GM12801 (cell line): ENCODE measurements around the gene ARL6IP1.

Experiments
- TF ChIP-seq, protein P1 (sequence below): IDR thresholded peaks from one replicate; pipeline ENCODE4 v1.5.1; 2011; ENCODE audit warnings: control low read depth; ENCODE audit not compliant: insufficient read length; ENCODE audit errors: extremely low read depth

ARL6IP1 gene

GRCh38 chr16:18801145-18801972 is at the start of gene ARL6IP1:
Gene ARL6IP1 (minus strand): TSS chr16:18801549. CDS start chr16:18801466, 83 bp downstream.
- TF ChIP-seq, protein P1, sequence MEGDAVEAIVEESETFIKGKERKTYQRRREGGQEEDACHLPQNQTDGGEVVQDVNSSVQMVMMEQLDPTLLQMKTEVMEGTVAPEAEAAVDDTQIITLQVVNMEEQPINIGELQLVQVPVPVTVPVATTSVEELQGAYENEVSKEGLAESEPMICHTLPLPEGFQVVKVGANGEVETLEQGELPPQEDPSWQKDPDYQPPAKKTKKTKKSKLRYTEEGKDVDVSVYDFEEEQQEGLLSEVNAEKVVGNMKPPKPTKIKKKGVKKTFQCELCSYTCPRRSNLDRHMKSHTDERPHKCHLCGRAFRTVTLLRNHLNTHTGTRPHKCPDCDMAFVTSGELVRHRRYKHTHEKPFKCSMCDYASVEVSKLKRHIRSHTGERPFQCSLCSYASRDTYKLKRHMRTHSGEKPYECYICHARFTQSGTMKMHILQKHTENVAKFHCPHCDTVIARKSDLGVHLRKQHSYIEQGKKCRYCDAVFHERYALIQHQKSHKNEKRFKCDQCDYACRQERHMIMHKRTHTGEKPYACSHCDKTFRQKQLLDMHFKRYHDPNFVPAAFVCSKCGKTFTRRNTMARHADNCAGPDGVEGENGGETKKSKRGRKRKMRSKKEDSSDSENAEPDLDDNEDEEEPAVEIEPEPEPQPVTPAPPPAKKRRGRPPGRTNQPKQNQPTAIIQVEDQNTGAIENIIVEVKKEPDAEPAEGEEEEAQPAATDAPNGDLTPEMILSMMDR = no peak

DNA sequence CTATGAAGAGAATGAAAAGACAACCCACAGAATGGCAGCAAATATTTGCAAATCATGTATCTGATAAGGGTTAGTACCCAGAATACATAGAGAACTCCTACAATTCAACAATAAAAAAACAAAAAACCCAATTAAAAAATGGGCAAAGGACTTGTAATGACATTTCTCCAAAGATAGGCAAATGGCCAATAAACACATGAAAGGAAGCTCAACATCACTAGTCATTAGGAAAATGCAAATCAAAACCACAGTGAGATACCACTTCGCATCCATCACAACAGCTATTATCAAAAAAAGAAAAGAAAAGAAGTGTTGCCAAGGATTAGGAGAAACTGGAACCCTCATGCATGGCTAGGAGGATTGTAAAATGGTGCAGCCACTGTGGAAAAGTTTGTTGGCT is 45.1 kb upstream of the ARL6IP1 start:
- TF ChIP-seq, protein P1 = no peak

DNA sequence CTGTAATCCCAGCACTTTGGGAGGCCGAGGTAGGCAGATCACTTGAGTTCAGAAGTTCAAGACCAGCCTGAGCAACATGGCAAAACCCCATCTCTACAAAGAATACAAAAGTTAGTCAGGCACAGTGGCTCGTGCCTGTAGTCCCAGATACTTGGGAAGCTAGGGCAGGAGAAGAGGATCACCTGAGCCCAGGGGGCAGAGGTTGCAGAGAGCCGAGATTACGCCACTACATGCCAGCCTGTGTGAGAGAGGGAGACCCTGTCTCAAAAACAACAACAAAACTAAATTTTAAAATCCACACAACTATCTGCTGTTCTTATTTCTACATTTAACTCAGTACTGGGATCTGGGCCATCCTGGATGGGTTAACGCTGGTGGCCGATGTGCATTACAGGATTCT is 41.2 kb upstream of the ARL6IP1 start:
- TF ChIP-seq, protein P1 = no peak

GRCh38 chr16:18841833-18842525 is 40.6 kb upstream of the ARL6IP1 start:
- TF ChIP-seq, protein P1 = no peak

DNA sequence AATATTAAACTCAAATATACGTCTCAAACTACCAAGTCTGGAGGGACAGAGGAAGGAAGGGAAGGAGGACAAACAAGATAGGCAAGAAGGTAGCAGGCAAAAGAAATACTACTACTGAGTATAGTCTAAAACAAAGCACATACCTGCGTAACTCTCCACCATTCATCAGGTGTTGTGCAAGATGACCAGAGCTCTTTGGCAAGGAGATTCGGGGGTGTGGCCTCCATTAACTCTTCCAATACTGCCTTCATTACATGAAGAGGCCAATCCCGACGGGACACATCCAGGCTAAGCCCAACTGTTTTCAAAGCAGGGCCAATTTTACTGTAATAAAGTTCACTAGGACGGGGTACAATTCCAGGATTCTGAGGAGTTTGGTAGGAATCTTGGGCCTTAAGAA is 38.2 kb upstream of the ARL6IP1 start:
- TF ChIP-seq, protein P1 = no peak

DNA sequence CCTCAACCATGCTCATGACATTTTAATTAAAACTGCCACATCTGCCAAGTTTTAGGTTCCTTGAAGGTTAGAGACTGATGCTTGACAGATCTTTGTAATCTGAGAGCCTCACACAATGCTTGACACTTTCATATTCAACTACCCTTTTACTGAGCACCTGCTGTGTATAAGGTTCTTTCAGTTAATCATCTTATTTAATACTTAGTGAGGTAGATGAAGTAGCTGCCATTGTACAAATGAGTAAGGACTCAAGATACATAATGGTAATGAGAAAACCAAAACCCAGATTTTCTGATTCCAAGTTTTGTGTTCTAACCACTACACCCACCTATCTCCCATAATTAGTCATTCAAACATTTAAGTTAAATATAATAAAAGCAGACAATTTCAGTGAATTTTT is 35.4 kb upstream of the ARL6IP1 start:
- TF ChIP-seq, protein P1 = no peak

DNA sequence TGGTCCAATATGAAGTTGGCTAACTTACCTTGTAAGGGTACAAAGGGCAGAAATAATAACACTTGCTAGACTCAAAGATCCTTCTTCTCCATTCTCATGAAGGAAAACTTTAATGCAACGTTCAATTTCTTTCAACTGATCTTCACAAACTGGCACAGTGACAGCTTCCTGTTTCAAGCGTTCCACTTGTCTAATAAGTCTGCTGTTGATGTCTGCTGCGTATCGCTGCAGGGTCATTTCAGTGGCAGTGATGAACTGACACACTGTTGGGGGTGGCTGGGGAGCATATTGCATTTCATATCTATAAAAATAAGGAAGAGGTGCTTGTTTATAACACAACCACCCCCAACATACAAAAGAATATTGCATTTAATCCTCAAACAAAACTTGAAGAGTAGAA is 33.5 kb upstream of the ARL6IP1 start:
- TF ChIP-seq, protein P1 = no peak
